Mesodermal cell (in vitro differentiated cells): ENCODE measurements around the gene SORCS2.

ENCODE experiments used
- H3K27ac ChIP-seq: 2 replicates; pipeline ENCODE4 v1.7.0; 2013; ENCODE audit warnings: mild to moderate bottlenecking, low read depth, low read length, moderate library complexity; ENCODE audit not compliant: severe bottlenecking
- H3K36me3 ChIP-seq: 2 replicates; pipeline ENCODE4 v1.7.1; 2013; ENCODE audit warnings: mild to moderate bottlenecking, low read length, moderate library complexity; ENCODE audit not compliant: control insufficient read depth, insufficient read depth
- H3K4me1 ChIP-seq: one replicate; pipeline ENCODE4 v1.7.1; 2013; ENCODE audit warnings: mild to moderate bottlenecking, low read length; ENCODE audit not compliant: insufficient read depth, control insufficient read depth, poor library complexity, severe bottlenecking
- H3K4me3 ChIP-seq: 2 replicates; pipeline ENCODE4 v1.7.0; 2013; ENCODE audit warnings: low read length, control low read depth, mild to moderate bottlenecking; ENCODE audit not compliant: insufficient read depth, poor library complexity, severe bottlenecking; ENCODE audit errors: extremely low read depth
- H3K9me3 ChIP-seq: 2 replicates; pipeline ENCODE4 v1.7.1; 2013; ENCODE audit warnings: mild to moderate bottlenecking, low read length, moderate library complexity; ENCODE audit not compliant: control insufficient read depth
- WGBS, 2 experiments: methylation state at CpG; one replicate each; pipeline ENCODE4 v1.1.5; 2013; ENCODE audit warnings: missing lambda C conversion rate in 2 of 2; ENCODE audit not compliant: insufficient coverage in 2 of 2; 5-methylcytosine and 5-hydroxymethylcytosine counted together

The SORCS2 gene

GRCh38 chr4:7773401-7774180 lies 581.3 kb downstream of the SORCS2 start:
- Histone ChIP-seq H3K27ac (no peak overlapping the region), H3K4me3 (no peak overlapping the region), H3K9me3 (no peaks in the 10 kb centered on the region), H3K36me3 (peaks cover 96% of the 10 kb centered on the region), H3K4me1 (no peaks in the 10 kb centered on the region)
- WGBS, 2 experiments = 94 to 96% methylated on average over 23 of the region's 24 CpGs

GRCh38 chr4:7774301-7775294 lies 582.3 kb downstream of the SORCS2 start:
- H3K27ac ChIP-seq = no peak overlapping the region
- H3K4me3 ChIP-seq = no peak overlapping the region
- peaks cover 96% of the 10 kb centered on the region for H3K36me3 ChIP-seq
- 94 to 95% methylated on average over 18 to 19 of the region's 22 CpGs for whole genome bisulfite sequencing, 2 experiments
- H3K9me3 ChIP-seq = no peaks in the 10 kb centered on the region
- no peaks in the 10 kb centered on the region for H3K4me1 ChIP-seq

GRCh38 chr4:7775396-7775795 lies 583.1 kb downstream of the SORCS2 start:
- 98 to 100% methylated on average over 6 to 7 of the region's 9 CpGs for WGBS, 2 experiments
- Histone ChIP-seq H3K27ac (no peak overlapping the region), H3K4me3 (no peak overlapping the region), H3K9me3 (no peaks in the 10 kb centered on the region), H3K36me3 (peaks cover 96% of the 10 kb centered on the region), H3K4me1 (no peaks in the 10 kb centered on the region)

- H3K4me3 ChIP-seq = no peak overlapping the region
- WGBS, 2 experiments = 95 to 96% methylated on average over 14 to 17 of the region's 17 CpGs
- H3K36me3 ChIP-seq = peaks cover 97% of the 10 kb centered on the region
- no peaks in the 10 kb centered on the region for H3K9me3 ChIP-seq
- no peak overlapping the region for H3K27ac ChIP-seq
- peaks cover 9% of the 10 kb centered on the region for H3K4me1 ChIP-seq
Observed at GRCh38 chr4:7777017-7777710, 584.8 kb downstream of the SORCS2 start.

- WGBS, 2 experiments = 93 to 94% methylated on average over 8 to 9 of the region's 10 CpGs
- Histone ChIP-seq H3K36me3 (peaks cover 97% of the 10 kb centered on the region), H3K4me1 (peaks cover 15% of the 10 kb centered on the region), H3K4me3 (no peak overlapping the region), H3K9me3 (no peaks in the 10 kb centered on the region), H3K27ac (no peak overlapping the region)
Observed at GRCh38 chr4:7777871-7778509, 585.7 kb downstream of the SORCS2 start.

- H3K27ac ChIP-seq = no peak overlapping the region
- no peak overlapping the region for H3K4me3 ChIP-seq
- H3K9me3 ChIP-seq = no peaks in the 10 kb centered on the region
- WGBS, 2 experiments = 85 to 89% methylated on average over 17 to 22 of the region's 24 CpGs
- H3K4me1 ChIP-seq = peaks cover 15% of the 10 kb centered on the region
- peaks cover 98% of the 10 kb centered on the region for H3K36me3 ChIP-seq
Observed at GRCh38 chr4:7778510-7779431, 586.4 kb downstream of the SORCS2 start.

GRCh38 chr4:7779432-7779768 lies 587.1 kb downstream of the SORCS2 start:
- Histone ChIP-seq H3K4me3 (no peak overlapping the region), H3K4me1 (peaks cover 15% of the 10 kb centered on the region), H3K27ac (no peak overlapping the region), H3K36me3 (peaks cover 98% of the 10 kb centered on the region), H3K9me3 (no peaks in the 10 kb centered on the region)
- WGBS, 2 experiments = 95 to 97% methylated on average over 4 to 5 of the region's 5 CpGs

GRCh38 chr4:7780751-7781348 lies 588.5 kb downstream of the SORCS2 start:
- Histone ChIP-seq H3K9me3 (no peaks in the 10 kb centered on the region), H3K4me3 (no peak overlapping the region), H3K36me3 (peaks cover 96% of the 10 kb centered on the region), H3K4me1 (peaks cover 15% of the 10 kb centered on the region), H3K27ac (no peak overlapping the region)
- 92% methylated on average over 2 of the region's 5 CpGs; no CpG with 5 or more reads in 1 of the 2 experiments for whole genome bisulfite sequencing, 2 experiments

- Histone ChIP-seq H3K4me1 (peaks cover 15% of the 10 kb centered on the region), H3K27ac (no peak overlapping the region), H3K36me3 (peaks cover 96% of the 10 kb centered on the region), H3K4me3 (no peak overlapping the region), H3K9me3 (no peaks in the 10 kb centered on the region)
- WGBS, 2 experiments = 83 to 98% methylated on average over 8 to 10 of the region's 13 CpGs
Observed at GRCh38 chr4:7781366-7781765, 589.0 kb downstream of the SORCS2 start.
